ENCODE data around the gene CCDC197.

DNA sequence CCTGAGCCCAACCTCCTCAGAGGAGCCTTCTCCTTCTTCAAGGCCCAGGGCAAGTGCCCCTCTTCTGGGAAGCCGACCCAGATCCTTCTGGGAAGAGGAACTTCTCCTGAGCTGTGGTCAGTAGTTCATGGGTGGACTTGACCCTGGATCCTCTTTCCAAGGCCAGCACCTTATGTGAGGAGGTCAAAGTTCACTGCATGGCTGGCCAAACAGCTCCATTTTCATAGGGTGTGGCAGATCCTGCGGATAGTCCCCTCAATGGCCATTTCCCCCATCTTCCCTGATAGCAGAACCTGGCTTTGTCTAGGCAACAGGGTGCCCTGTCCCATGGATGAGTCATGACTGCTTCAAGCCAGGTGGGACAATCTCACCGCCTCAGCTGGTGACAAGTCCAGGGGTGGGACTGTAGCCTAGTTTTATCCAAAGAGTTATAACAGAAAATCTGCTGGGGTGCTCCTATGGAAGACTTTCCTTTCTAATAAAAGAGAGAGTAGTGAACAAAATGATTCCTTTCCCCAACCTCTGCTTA lies 31.1 kb upstream of the CCDC197 start:
- TF ChIP-seq, protein P1, sequence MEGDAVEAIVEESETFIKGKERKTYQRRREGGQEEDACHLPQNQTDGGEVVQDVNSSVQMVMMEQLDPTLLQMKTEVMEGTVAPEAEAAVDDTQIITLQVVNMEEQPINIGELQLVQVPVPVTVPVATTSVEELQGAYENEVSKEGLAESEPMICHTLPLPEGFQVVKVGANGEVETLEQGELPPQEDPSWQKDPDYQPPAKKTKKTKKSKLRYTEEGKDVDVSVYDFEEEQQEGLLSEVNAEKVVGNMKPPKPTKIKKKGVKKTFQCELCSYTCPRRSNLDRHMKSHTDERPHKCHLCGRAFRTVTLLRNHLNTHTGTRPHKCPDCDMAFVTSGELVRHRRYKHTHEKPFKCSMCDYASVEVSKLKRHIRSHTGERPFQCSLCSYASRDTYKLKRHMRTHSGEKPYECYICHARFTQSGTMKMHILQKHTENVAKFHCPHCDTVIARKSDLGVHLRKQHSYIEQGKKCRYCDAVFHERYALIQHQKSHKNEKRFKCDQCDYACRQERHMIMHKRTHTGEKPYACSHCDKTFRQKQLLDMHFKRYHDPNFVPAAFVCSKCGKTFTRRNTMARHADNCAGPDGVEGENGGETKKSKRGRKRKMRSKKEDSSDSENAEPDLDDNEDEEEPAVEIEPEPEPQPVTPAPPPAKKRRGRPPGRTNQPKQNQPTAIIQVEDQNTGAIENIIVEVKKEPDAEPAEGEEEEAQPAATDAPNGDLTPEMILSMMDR (conservative IDR thresholded peaks at IDR 0.05; ENCODE audit: low read depth, low read length), result no peak
- no peak for TF ChIP-seq MAFK (IDR thresholded peaks at IDR 0.05; ENCODE audit: low read depth, low read length)
- TF ChIP-seq, protein P2, sequence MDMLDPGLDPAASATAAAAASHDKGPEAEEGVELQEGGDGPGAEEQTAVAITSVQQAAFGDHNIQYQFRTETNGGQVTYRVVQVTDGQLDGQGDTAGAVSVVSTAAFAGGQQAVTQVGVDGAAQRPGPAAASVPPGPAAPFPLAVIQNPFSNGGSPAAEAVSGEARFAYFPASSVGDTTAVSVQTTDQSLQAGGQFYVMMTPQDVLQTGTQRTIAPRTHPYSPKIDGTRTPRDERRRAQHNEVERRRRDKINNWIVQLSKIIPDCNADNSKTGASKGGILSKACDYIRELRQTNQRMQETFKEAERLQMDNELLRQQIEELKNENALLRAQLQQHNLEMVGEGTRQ (IDR thresholded peaks at IDR 0.05; ENCODE audit: low read depth, low read length), result no peak
- TF ChIP-seq RFX5 (IDR thresholded peaks at IDR 0.05; ENCODE audit: low read depth, low read length), result no peak
- no peak for TF ChIP-seq SMC3 (IDR thresholded peaks at IDR 0.05; ENCODE audit: low read depth, low read length)
- no peak for TF ChIP-seq POLR2A (IDR thresholded peaks at IDR 0.05; ENCODE audit: low read depth, low read length)
- no peak for TF ChIP-seq MXI1 (IDR thresholded peaks at IDR 0.05; ENCODE audit: borderline replicate concordance, low read depth, low read length)
- TF ChIP-seq CHD1 (IDR thresholded peaks at IDR 0.05; ENCODE audit: low read depth, low read length), result no peak

Data from IMR-90 (cell line).